H9 (cell line): ENCODE measurements around the gene LILRB5. TPM values are rescaled to one million over a fixed set of nuclear protein-coding genes. Genes with fewer than 3 reads are reported as not detected.

Experiments
- DNase-seq: peaks from one replicate; pipeline ENCODE4 v3.0.0-alpha.2; 2017
- H2AFZ ChIP-seq: one replicate; pipeline ENCODE4 v1.6.1; 2013; ENCODE audit warnings: mild to moderate bottlenecking, low read length, control low read depth, moderate library complexity
- H2AK5ac ChIP-seq: 2 replicates; pipeline ENCODE4 v1.6.1; 2013; ENCODE audit warnings: low read length, control low read depth, mixed read lengths; ENCODE audit not compliant: insufficient read length
- H2BK120ac ChIP-seq: one replicate; pipeline ENCODE4 v1.6.1; 2013; ENCODE audit warnings: low read depth, mild to moderate bottlenecking, low read length, control low read depth, inconsistent platforms; ENCODE audit not compliant: poor library complexity, severe bottlenecking
- H2BK12ac ChIP-seq: 2 replicates; pipeline ENCODE4 v1.6.1; 2013; ENCODE audit warnings: low read length, control low read depth, mixed read lengths, low read depth; ENCODE audit not compliant: insufficient read length
- H2BK15ac ChIP-seq: 2 replicates; pipeline ENCODE4 v1.6.1; 2013; ENCODE audit warnings: low read depth, low read length, control low read depth
- H2BK20ac ChIP-seq: one replicate; pipeline ENCODE4 v1.6.1; 2013; ENCODE audit warnings: low read depth, mild to moderate bottlenecking, low read length, control low read depth, inconsistent platforms; ENCODE audit not compliant: poor library complexity, severe bottlenecking
- H2BK5ac ChIP-seq: 2 replicates; pipeline ENCODE4 v1.6.1; 2013; ENCODE audit warnings: low read length, control low read depth, mixed read lengths; ENCODE audit not compliant: insufficient read length
- H3K14ac ChIP-seq: 2 replicates; pipeline ENCODE4 v1.6.1; 2013; ENCODE audit warnings: low read length, control low read depth; ENCODE audit not compliant: insufficient read depth
- H3K18ac ChIP-seq: 2 replicates; pipeline ENCODE4 v1.6.1; 2013; ENCODE audit warnings: low read depth, mild to moderate bottlenecking, mixed read lengths, low read length, control low read depth; ENCODE audit not compliant: insufficient read length
- H3K23ac ChIP-seq: 2 replicates; pipeline ENCODE4 v1.6.1; 2013; ENCODE audit warnings: low read length, control low read depth, mixed read lengths, low read depth; ENCODE audit not compliant: insufficient read length
- H3K23me2 ChIP-seq: 2 replicates; pipeline ENCODE4 v1.6.1; 2013; ENCODE audit warnings: low read depth, mild to moderate bottlenecking, mixed read lengths, low read length, control low read depth; ENCODE audit not compliant: insufficient read length, poor library complexity, severe bottlenecking
- H3K27ac ChIP-seq: 2 replicates; pipeline ENCODE4 v1.5.1; 2013; ENCODE audit warnings: low read length, control low read depth, mixed read lengths, low read depth; ENCODE audit not compliant: insufficient read length
- H3K27me3 ChIP-seq: 2 replicates; pipeline ENCODE4 v1.6.1; 2013; ENCODE audit warnings: low read length, control low read depth, inconsistent platforms; ENCODE audit not compliant: insufficient read depth
- H3K4ac ChIP-seq: 2 replicates; pipeline ENCODE4 v1.6.1; 2013; ENCODE audit warnings: low read depth, mild to moderate bottlenecking, control low read depth, inconsistent platforms, low read length, moderate library complexity
- H3K4me1 ChIP-seq: 2 replicates; pipeline ENCODE4 v1.6.1; 2013; ENCODE audit warnings: low read length, control low read depth, inconsistent platforms; ENCODE audit not compliant: insufficient read depth
- H3K4me2 ChIP-seq: 2 replicates; pipeline ENCODE4 v1.6.1; 2013; ENCODE audit warnings: low read length, control low read depth, mixed read lengths; ENCODE audit not compliant: insufficient read length, insufficient read depth
- H3K56ac ChIP-seq: 2 replicates; pipeline ENCODE4 v1.6.1; 2013; ENCODE audit warnings: low read depth, mild to moderate bottlenecking, mixed read lengths, low read length, control low read depth; ENCODE audit not compliant: insufficient read length
- H3K79me1 ChIP-seq: 2 replicates; pipeline ENCODE4 v1.6.1; 2013; ENCODE audit warnings: low read depth, mild to moderate bottlenecking, moderate library complexity, low read length, control low read depth, inconsistent platforms; ENCODE audit not compliant: insufficient read depth, poor library complexity, severe bottlenecking
- H3K79me2 ChIP-seq: 2 replicates; pipeline ENCODE4 v1.6.1; 2013; ENCODE audit warnings: low read length, control low read depth, inconsistent platforms; ENCODE audit not compliant: insufficient read depth
- H3K9ac ChIP-seq: 2 replicates; pipeline ENCODE4 v1.6.1; 2013; ENCODE audit warnings: low read length, control low read depth, mixed read lengths; ENCODE audit not compliant: insufficient read length; ENCODE audit errors: extremely low read depth
- H3K9me3 ChIP-seq: one replicate; pipeline ENCODE4 v1.6.1; 2013; ENCODE audit warnings: low read depth, low read length, inconsistent platforms; ENCODE audit not compliant: control insufficient read depth
- H3T11ph ChIP-seq: one replicate; pipeline ENCODE4 v1.6.1; 2013; ENCODE audit warnings: mild to moderate bottlenecking, low read length, control low read depth, inconsistent platforms
- H4K20me1 ChIP-seq: one replicate; pipeline ENCODE4 v1.6.1; 2013; ENCODE audit not compliant: control insufficient read depth, insufficient read length, insufficient read depth
- H4K5ac ChIP-seq: 2 replicates; pipeline ENCODE4 v1.6.1; 2013; ENCODE audit warnings: low read depth, mild to moderate bottlenecking, mixed read lengths, low read length, control low read depth; ENCODE audit not compliant: insufficient read length
- H4K8ac ChIP-seq: replicated peaks from 2 replicates; pipeline ENCODE4 v1.6.1; 2013; ENCODE audit warnings: low read length, control low read depth, mixed read lengths, low read depth; ENCODE audit not compliant: insufficient read length
- H4K91ac ChIP-seq: 2 replicates; pipeline ENCODE4 v1.6.1; 2013; ENCODE audit warnings: low read depth, mild to moderate bottlenecking, moderate library complexity, mixed read lengths, low read length, control low read depth; ENCODE audit not compliant: insufficient read length
- H3K27ac Mint-ChIP-seq, 3 experiments: 2 replicates in 2 of 3; 3 replicates in 1 of 3; pipeline ENCODE4 v1.8.0; 2020 to 2021; ENCODE audit warnings: mixed read lengths in 3 of 3, mild to moderate bottlenecking in 1 of 3, moderate library complexity in 1 of 3
- H3K27me3 Mint-ChIP-seq: 2 replicates; pipeline ENCODE4 v1.8.0; 2021; ENCODE audit warnings: low read depth, mild to moderate bottlenecking, moderate library complexity, mixed read lengths
- H3K36me3 Mint-ChIP-seq, 3 experiments: 2 replicates in 2 of 3; 3 replicates in 1 of 3; pipeline ENCODE4 v1.8.0; 2020 to 2021; ENCODE audit warnings: low read depth in 3 of 3, mixed read lengths in 3 of 3; ENCODE audit not compliant: insufficient read depth in 1 of 3
- H3K4me1 Mint-ChIP-seq, 2 experiments: 2 replicates each; pipeline ENCODE4 v1.8.0; 2020; ENCODE audit warnings: mixed read lengths in 2 of 2
- H3K4me3 Mint-ChIP-seq, 2 experiments: 2 replicates in 1 of 2; 3 replicates in 1 of 2; pipeline ENCODE4 v1.8.0; 2020 to 2021; ENCODE audit warnings: mild to moderate bottlenecking in 2 of 2, mixed read lengths in 2 of 2, moderate library complexity in 1 of 2
- H3K9me3 Mint-ChIP-seq, 2 experiments: 2 replicates in 1 of 2; 3 replicates in 1 of 2; pipeline ENCODE4 v1.8.0; 2020; ENCODE audit warnings: mild to moderate bottlenecking in 2 of 2, mixed read lengths in 2 of 2, moderate library complexity in 1 of 2
- CTCF ChIP-seq: fragments of 200-600 bp; sonication (generic); conservative IDR thresholded peaks from 3 replicates; pipeline ENCODE4 v1.8.0; 2021; ENCODE audit warnings: antibody characterized with exemption, mild to moderate bottlenecking
- WGBS: extraction: QIAGEN DNeasy Blood & Tissue Kit; methylation state at CpG from one replicate; pipeline ENCODE4 v1.1.7; 2013; ENCODE audit warnings: missing lambda C conversion rate, low lambda C conversion rate, mixed read lengths; ENCODE audit not compliant: insufficient read length; ENCODE audit errors: extremely low coverage; 5-methylcytosine and 5-hydroxymethylcytosine counted together
- total RNA-seq: library from RNA; stranded (reverse); gene quantifications from 2 replicates; pipeline ENCODE4 v1.2.1, GENCODE V29; 2021

LILRB5 gene
- total RNA-seq, 1 experiment from 2014 or later = 0.09 TPM

- Mint-ChIP-seq H3K36me3 (peaks cover 47 to 60% (median 49%) of the 10 kb centered on the region in 3 experiments), H3K27ac (peak overlapping the region in 2 of 3 experiments; percentile 44 to 77; a peak in 4 of 7 replicates), H3K9me3 (no peaks in the 10 kb centered on the region), H3K27me3 (peaks cover 3% of the 10 kb centered on the region), H3K4me1 (peaks cover 22 to 32% of the 10 kb centered on the region in 2 experiments), H3K4me3 (no peak overlapping the region; a peak in 2 of 5 replicates)
- H3K27me3 ChIP-seq = no peaks in the 10 kb centered on the region
- no peak overlapping the region for H2BK5ac ChIP-seq
- no peak overlapping the region for H3K23ac ChIP-seq
- H3K4ac ChIP-seq = no peak overlapping the region
- H3K9me3 ChIP-seq = no peaks in the 10 kb centered on the region
- no peak overlapping the region for H4K91ac ChIP-seq
- no peak overlapping the region for H3K56ac ChIP-seq
- H2BK12ac ChIP-seq = no peak overlapping the region
- no peak overlapping the region for H2BK20ac ChIP-seq
- H3K18ac ChIP-seq = no peak overlapping the region
- H3K4me2 ChIP-seq = no peak overlapping the region
- WGBS = no CpG with 5 or more reads among the region's 10 CpGs
- no peak overlapping the region for H3K9ac ChIP-seq
- H3K27ac ChIP-seq = no peak overlapping the region
- H2AFZ ChIP-seq = no peak overlapping the region
- no peak overlapping the region for H2BK15ac ChIP-seq
- no peak overlapping the region for H3K14ac ChIP-seq
- no peak overlapping the region for H4K8ac ChIP-seq
- DNase-seq = no peak
- no peaks in the 10 kb centered on the region for H3K79me1 ChIP-seq
- peaks cover 3% of the 10 kb centered on the region; the same call in 1 of the 2 replicates for H3K79me2 ChIP-seq
- H3T11ph ChIP-seq = no peak overlapping the region
- H4K5ac ChIP-seq = no peak overlapping the region
- no peaks in the 10 kb centered on the region for H3K23me2 ChIP-seq
- H3K4me1 ChIP-seq = no peaks in the 10 kb centered on the region
- TF ChIP-seq CTCF = no peak
- H2BK120ac ChIP-seq = no peak overlapping the region
- no peak overlapping the region for H2AK5ac ChIP-seq
- peaks cover 3% of the 10 kb centered on the region for H4K20me1 ChIP-seq
These were observed 47.1 kb downstream of the LILRB5 start for GRCh38 chr19:54209811-54210494.
